T follicular helper cell (primary cell): Measurements from ENCODE around the gene RDH8.
"Not testable (repeated sequence)": the region's sequence is repeated elsewhere in the genome, so short reads cannot be mapped to it uniquely, and the experiment has no call there.

Experiments used
- DNase-seq: peaks from one replicate; pipeline ENCODE4 v3.0.0-alpha.2; 2020; ENCODE audit warnings: low read depth

RDH8 gene

GRCh38 chr19:10005632-10006334, 7.5 kb upstream of the RDH8 start:
- no peak for DNase-seq

- no peak for DNase-seq
Observed at GRCh38 chr19:10006335-10006708, 7.0 kb upstream of the RDH8 start.

GRCh38 chr19:10006752-10007323, 6.4 kb upstream of the RDH8 start:
- no peak for DNase-seq

- DNase-seq, result no peak
Observed at GRCh38 chr19:10007371-10008183, 5.7 kb upstream of the RDH8 start.

GRCh38 chr19:10008184-10008765, 5.0 kb upstream of the RDH8 start:
- no peak for DNase-seq

GRCh38 chr19:10009714-10010224, 3.5 kb upstream of the RDH8 start:
- DNase-seq, result no peak

GRCh38 chr19:10010247-10010691, 3.0 kb upstream of the RDH8 start, which contains the start of gene COL5A3:
TSS of gene COL5A3 (minus strand) at chr19:10010504. CDS start at chr19:10010385, 119 bp downstream.
- DNase-seq, result no peak

GRCh38 chr19:10010939-10011338, 2.3 kb upstream of the RDH8 start:
- no peak for DNase-seq

GRCh38 chr19:10011974-10012373, 1.3 kb upstream of the RDH8 start:
- DNase-seq, result no peak

GRCh38 chr19:10013834-10014618, 743 bp downstream of the RDH8 start:
- DNase-seq, result no peak

- DNase-seq, result no peak
Observed at GRCh38 chr19:10018263-10018662, 5.0 kb downstream of the RDH8 start.

GRCh38 chr19:10018786-10019185, 5.5 kb downstream of the RDH8 start:
- DNase-seq, result no peak

- DNase-seq, result no peak
Observed at GRCh38 chr19:10019246-10019645, 6.0 kb downstream of the RDH8 start.

GRCh38 chr19:10020851-10021250, 7.6 kb downstream of the RDH8 start:
- no peak for DNase-seq

GRCh38 chr19:10021446-10021845, 8.2 kb downstream of the RDH8 start:
- DNase-seq, result no peak

- no peak for DNase-seq
Observed at GRCh38 chr19:10021863-10022262, 8.6 kb downstream of the RDH8 start.

- not testable (repeated sequence) for DNase-seq
Observed at GRCh38 chr19:10023096-10023495, 9.8 kb downstream of the RDH8 start.

- DNase-seq, result no peak
Observed at GRCh38 chr19:10026744-10027143, 13.5 kb downstream of the RDH8 start.

GRCh38 chr19:10027158-10027997, 14.1 kb downstream of the RDH8 start:
- peak; percentile 55 for DNase-seq

GRCh38 chr19:10033614-10034013, 20.3 kb downstream of the RDH8 start:
- no peak for DNase-seq
